Mesothelial cell of epicardium (in vitro differentiated cells): ENCODE results near the gene ITPRID2. TPM values are rescaled to one million over a fixed set of nuclear protein-coding genes. Genes with fewer than 3 reads are reported as not detected.

ENCODE experiments used
- DNase-seq, 2 experiments: peaks; one replicate each; pipeline ENCODE4 v3.0.0; 2021; ENCODE audit warnings: low spot score in 2 of 2; ENCODE audit not compliant: unreplicated experiment in 2 of 2
- H3K27ac Mint-ChIP-seq: 2 replicates; pipeline ENCODE4 v1.8.0; 2021; ENCODE audit warnings: mixed read lengths
- H3K27me3 Mint-ChIP-seq: 2 replicates; pipeline ENCODE4 v1.8.0; 2021; ENCODE audit warnings: low read depth, mixed read lengths
- H3K36me3 Mint-ChIP-seq: 2 replicates; pipeline ENCODE4 v1.8.0; 2021; ENCODE audit warnings: mixed read lengths
- H3K4me1 Mint-ChIP-seq: 2 replicates; pipeline ENCODE4 v1.8.0; 2021; ENCODE audit warnings: mixed read lengths
- H3K4me3 Mint-ChIP-seq: 2 replicates; pipeline ENCODE4 v1.8.0; 2021; ENCODE audit warnings: mild to moderate bottlenecking, moderate library complexity, mixed read lengths
- H3K9me3 Mint-ChIP-seq: 2 replicates; pipeline ENCODE4 v1.8.0; 2021; ENCODE audit warnings: mixed read lengths
- CTCF ChIP-seq: fragments of 200-600 bp; sonication (generic); IDR thresholded peaks from one replicate; pipeline ENCODE4 v1.5.0; 2021; ENCODE audit warnings: antibody characterized with exemption; ENCODE audit not compliant: unreplicated experiment
- total RNA-seq: library from RNA; stranded (reverse); gene quantifications from 3 replicates; pipeline ENCODE4 v1.2.1, GENCODE V29; 2021

Gene ITPRID2
- total RNA-seq, 1 donor from 2014 or later = 72.3 TPM

GRCh38 chr2:181973171-181973783 is 81.7 kb downstream of the ITPRID2 start:
- Mint-ChIP-seq H3K4me3 (no peak overlapping the region), H3K4me1 (peaks cover 7% of the 10 kb centered on the region), H3K9me3 (peaks cover 11% of the 10 kb centered on the region), H3K27me3 (no peaks in the 10 kb centered on the region), H3K36me3 (no peaks in the 10 kb centered on the region), H3K27ac (no peak overlapping the region)
- TF ChIP-seq CTCF = no peak
- no peak for DNase-seq

- H3K36me3 Mint-ChIP-seq = no peaks in the 10 kb centered on the region
- peaks cover 7% of the 10 kb centered on the region for H3K4me1 Mint-ChIP-seq
- TF ChIP-seq CTCF = no peak
- H3K27me3 Mint-ChIP-seq = no peaks in the 10 kb centered on the region
- DNase-seq = no peak
- no peaks in the 10 kb centered on the region for H3K9me3 Mint-ChIP-seq
- no peak overlapping the region for H3K27ac Mint-ChIP-seq
- H3K4me3 Mint-ChIP-seq = no peak overlapping the region
Observed at GRCh38 chr2:181977661-181978350, 86.3 kb downstream of the ITPRID2 start.

- no peak overlapping the region for H3K27ac Mint-ChIP-seq
Observed at GRCh38 chr2:181978351-181979150, 87.0 kb downstream of the ITPRID2 start.

More at GRCh38 chr2:181978351-181979150, 87.0 kb downstream of the ITPRID2 start:
- Mint-ChIP-seq H3K36me3 (no peaks in the 10 kb centered on the region), H3K27me3 (no peaks in the 10 kb centered on the region), H3K4me1 (peaks cover 2% of the 10 kb centered on the region), H3K4me3 (no peak overlapping the region), H3K9me3 (no peaks in the 10 kb centered on the region)
- DNase-seq = no peak
- no peak for TF ChIP-seq CTCF

Other genes with a start within 250 kb of the ITPRID2 start
- not detected in 3 replicates for gene CERKL, start 234.6 kb upstream of the ITPRID2 start, total RNA-seq
- not detected in 3 replicates for gene NEUROD1, start 211.2 kb upstream of the ITPRID2 start, total RNA-seq
- gene PPP1R1C, start 94.1 kb downstream of the ITPRID2 start, total RNA-seq = 5.8 to 6.8 TPM (median 6.3 TPM) in 3 replicates